HG03439 (cell line): Measurements from ENCODE around the gene CHST11.
"Not testable (repeated sequence)": the region's sequence is repeated elsewhere in the genome, so short reads cannot be mapped to it uniquely, and the experiment has no call there.

Experiments used
- ATAC-seq: cut with Tn5 transposase; IDR thresholded peaks from one replicate; pipeline ENCODE4 v1.9.1; 2021; ENCODE audit warnings: mild to moderate bottlenecking, moderate library complexity; ENCODE audit not compliant: unreplicated experiment

The CHST11 gene

DNA sequence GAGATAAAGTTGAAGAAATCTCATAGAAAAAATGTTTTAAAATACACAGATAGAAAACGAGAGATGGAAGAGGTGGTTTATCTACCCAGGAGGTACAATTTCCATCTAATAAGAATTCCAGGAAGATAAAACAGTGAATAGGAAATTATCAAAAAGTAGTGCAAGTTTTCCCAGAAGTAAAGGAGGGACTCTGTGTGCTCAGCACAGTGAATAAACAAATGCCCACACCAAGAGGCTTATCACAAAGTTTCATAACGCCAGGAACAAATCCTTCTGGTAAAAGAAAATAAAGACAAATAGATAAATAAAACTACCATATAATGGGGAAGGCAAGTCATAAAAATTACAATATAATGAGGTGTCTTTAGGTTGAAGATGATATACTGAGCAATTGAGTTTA is 322.4 kb downstream of the CHST11 start:
- ATAC-seq, result no peak

DNA sequence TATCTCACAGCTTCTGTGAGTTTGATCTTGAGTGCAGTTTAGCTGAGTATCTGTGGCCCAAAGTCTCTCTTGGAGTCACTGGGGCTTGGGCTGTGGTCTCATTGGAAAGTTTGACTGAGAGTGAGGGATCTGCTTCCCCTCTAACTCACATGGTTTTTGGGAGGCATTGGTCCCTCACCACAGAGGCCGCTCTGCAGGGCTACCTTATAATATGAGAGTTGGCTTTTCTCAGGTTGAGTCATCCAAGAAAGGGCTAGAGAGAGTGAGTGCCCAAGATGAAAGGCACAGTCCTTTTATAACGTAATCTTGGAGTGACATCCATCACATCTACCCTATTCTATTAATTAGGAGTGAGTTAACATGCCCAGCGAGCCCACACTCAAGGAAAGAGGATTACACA is 325.5 kb downstream of the CHST11 start:
- no peak for ATAC-seq

DNA sequence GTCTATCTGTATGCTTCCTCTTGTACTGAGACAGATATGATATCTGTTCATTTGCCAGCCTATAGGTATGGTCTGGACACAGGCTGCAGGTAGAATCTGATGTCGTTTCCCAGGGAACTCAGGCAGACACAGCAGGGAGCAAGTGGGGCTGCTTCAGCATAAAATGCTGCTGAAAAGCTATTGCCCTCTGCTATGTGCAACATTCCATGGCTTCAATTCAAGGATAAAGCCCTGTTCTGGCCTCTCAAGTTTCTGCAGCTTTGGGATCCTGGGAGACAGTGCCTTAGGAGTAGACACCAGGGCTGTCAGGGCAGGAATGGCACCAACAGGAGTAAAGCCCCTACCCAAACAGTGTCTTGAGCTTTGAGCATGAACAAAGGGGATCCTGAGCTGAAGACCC is 327.8 kb downstream of the CHST11 start:
- no peak for ATAC-seq

DNA sequence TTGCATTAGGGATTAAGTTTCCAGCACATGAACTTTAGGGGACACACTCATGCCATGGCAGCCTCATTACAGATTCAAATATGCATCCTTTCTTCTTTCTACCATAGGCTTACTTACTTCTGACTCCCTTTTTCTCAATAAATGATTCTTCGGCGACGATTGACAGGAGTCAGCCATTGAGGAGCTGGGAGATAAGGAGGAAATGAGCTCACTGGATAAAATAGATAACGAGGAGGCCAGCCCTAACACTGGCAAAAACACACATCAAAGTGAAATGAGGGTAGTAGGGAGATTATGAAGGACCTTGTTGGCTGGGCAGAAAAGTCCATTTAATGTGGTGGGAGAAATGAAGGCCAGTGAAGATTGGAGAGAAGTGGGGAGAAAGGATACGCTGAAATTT is 329.1 kb downstream of the CHST11 start:
- ATAC-seq, result no peak

DNA sequence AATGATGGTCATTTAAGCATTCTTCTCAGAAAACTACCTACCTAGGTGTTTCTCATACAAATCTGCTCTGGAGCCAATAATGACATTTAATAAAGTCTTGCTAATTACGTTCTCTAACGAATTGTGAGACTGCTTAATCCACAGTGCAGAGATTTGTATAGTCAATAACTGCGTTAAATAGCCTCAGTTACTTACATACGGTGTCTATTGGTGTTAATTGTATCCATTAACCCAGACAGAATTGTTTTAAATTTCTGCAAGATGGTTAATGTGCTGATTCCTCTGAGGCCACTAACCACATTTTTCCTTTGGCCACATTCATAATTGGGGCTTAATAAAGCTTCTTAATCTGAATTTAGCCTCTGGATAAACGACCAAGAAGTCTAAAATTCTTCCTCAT is 329.6 kb downstream of the CHST11 start:
- ATAC-seq, result no peak

DNA sequence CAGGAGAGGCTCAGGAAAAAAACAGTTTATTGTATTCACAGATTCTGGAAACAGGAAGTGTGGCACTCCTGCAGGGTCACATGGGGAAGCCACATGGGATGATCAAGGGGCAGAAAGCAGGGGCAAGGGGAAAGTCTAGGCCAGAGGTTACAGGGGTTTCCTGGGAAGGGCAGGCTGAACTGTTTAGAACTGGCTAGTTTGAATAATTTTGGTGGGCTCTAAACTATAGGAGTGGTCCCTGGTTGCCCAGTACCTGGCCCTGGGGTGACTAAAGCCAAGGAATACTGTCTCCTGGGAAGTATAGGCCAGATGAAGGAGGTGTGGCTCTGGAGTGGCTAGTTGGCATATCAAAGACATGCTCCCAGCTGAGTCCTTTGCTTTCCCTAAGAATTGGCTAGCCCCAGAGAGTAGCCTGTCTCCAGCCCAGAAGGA is 332.1 kb downstream of the CHST11 start:
- ATAC-seq, result no peak

DNA sequence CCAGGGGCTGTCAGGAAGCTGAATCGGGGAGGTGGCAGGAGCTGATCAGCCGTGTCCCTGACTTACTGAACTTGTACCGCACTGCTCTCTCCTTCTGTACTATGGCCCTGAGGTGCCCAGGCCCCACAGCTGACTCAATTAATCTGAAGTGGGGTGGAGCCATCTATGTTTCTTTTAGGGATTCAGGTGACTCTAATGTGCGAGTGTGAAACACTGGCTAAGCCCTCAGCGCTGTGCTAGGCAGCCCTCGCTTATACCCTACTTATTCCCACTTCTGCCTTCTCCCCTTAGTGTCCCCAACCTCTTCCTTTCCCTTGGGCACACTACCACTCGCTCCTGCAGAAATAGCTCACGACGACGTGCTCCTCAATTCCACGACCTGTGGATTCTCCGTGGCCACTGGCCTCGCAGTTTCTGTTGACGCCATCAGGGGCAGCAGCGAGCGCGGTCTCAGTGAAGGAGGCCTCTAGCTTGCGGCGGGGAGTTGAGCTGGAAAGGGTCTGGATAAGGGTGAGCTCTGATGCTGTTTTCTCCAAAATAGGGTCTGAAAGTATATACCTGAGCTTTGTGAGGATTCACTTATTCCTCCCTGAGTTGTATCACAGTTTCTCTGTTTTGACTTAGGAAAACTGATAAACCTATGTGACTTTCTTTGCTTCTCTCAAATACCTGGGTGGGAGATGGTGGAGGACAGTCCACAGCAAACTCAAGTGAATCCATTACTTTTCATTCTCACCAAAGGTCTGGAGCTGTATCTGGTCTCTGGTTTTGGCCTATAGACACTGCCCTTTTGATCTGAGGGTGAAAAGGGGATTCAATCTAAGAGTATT is 333.8 kb downstream of the CHST11 start:
- no peak for ATAC-seq

DNA sequence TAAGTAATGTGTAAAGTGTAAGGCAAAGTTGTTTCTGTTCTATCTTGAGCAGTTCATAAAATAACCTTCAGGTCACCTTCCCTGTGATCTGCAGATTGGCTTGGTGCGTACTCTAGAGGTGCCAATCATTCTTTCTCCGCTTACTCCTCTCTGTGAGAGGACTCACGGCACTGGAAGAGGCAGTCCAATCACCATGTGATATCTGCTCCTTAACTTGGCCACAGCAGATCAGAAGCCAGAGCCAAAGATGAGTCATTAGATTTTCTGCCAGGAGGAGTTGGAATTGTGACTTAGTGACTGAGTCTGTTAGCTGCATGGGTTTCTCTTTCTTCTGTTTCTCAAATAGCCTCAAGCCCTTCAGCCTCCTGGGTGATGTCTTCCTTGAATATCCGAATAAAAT is 335.8 kb downstream of the CHST11 start:
- no peak for ATAC-seq

DNA sequence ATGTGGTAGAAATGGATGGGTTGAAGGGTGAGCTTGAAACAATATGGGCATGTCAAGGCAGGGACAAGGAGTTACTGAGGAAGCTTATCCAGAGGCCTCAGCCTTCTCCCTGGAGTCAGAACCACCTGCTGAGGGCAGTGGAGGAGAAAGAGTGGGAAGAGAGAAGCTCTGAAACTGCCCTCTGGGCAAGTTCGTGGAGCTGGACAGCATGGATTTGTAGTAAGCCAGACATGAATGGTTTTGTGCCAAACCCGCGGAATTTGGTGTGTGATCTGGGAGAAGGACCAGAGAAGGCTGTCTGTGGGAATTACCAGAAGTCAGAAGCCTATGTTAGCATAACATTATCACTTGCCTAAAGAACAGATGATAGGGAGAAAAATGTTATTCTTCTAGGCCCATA is 336.5 kb downstream of the CHST11 start:
- ATAC-seq, result no peak

DNA sequence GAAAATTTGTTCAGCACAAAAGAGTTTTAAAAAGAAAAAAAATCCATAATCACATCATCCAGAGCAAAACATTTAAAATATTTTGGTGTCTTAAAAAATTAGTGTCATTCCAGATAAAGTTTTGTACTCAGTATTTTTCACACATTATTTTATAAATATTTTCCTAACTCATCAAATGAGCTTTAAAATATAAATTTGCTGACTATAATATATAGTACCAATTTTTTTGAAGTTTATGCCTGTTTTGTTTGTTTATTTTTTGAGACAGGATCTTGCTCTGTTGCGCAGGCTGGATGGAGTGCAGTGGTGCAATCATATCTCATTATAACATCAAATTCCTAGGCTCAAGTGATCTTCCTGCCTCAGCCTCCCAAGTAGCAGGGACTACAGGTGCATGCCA is 337.2 kb downstream of the CHST11 start:
- ATAC-seq, result no peak

DNA sequence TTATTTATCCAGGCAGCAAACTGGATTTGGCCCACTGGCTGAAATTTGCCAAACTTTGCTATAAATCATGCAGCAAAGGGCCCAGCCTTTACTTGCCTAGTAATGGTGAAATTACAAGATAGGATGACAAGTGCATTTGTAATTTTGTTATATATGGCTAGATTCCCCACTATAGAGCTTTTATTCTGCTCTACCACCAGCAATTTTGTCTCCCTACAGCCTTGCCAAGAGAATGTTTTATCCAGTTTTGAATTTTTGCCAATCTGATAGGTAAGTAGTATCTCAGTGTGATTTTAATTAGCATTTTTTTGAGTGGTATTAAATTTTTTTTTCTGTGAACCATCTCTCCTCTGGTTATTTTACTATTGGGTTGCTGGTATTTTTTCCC is 339.7 kb downstream of the CHST11 start:
- ATAC-seq, result no peak

DNA sequence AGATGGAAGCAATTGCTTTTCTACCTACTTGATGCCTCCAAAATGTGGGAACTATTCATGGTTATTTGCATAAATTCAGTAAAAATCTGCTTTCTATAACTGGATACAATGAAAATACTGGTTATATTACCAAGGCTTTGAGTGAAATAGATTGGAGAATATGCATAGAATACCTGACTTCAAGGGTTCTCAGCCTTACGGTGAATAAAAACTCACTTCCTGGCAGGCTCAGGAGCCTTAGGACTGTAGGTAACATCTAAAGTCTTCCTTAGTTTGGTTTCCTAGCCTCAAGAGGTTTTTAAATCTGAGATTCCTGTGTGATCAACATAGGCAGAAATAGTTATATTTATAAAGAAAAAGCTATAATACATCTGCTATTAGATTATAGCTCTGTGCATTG is 342.7 kb downstream of the CHST11 start:
- ATAC-seq, result no peak

DNA sequence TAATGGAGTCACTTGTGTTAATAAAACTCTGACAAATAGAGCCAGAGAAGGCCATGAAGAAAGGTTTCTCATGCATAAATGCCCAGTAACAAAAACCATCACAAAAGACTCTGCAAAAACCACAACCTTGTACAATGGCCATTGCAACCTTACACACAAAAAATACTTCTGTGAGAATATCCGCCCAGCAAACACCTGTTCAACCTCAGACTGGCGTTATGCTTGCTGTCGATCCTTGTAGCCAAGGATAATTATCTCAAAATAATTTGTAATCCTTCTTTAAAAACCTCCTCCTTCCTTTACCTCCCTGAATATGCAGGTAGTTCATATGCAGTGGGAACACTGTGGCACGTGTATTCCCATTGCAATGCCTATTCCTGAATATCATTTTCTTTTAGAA is 344.3 kb downstream of the CHST11 start:
- no peak for ATAC-seq

DNA sequence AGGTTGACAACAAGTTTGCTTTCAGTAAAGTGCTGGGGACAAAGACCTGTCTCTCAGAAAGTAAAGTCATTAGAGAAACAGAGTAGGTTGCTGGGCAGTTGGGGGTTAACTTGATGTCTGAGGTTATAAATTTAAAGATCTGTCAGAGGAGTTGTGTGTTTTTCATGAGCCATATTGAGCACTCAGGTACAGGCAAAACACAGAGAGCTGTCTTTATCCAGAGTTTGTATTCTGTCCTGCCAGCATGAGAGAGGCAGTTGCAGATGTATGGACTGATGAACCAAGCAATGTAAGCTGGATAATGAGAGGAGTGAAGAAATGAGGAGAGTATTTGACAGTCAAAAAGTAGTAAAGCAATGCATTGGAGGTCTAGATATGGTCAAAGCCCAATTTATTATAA is 344.7 kb downstream of the CHST11 start:
- ATAC-seq, result no peak

DNA sequence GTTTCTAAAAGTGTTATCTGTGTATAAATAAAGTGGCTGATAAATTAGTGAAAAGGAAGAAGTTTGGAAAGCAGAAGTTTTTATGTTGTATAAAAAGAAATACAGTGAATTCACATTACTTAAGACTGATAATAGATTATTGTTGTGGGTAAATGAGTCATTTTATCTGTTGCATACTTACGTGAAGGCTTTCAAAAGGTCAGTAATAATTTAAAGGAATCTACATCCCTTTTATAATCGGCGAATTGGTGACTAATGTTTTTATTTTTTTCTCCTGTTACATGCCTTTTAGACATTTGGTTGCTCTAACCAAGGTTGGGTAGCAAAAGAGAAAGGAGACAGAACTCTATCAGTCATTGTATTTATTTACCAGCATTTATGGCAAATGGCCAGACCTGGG is 345.5 kb downstream of the CHST11 start:
- no peak for ATAC-seq

DNA sequence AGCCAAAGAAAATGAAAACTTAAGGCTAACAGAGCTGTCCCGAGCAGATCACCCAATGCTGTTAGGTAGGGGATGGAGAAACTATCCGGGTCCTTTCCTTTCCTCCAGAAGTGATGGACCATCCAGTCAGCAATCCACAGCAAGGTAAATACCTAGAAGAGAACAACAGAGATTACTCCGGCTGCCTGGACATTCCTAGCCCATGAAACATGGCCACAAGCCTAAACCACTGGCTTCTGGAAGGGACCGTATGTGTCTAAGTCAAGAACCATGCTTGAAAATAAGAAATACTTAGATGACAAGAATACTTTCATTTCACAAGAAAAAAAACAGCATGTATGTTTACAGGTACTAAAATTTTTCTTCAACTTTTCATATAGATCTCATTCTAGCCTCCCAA is 348.4 kb downstream of the CHST11 start:
- no peak for ATAC-seq

DNA sequence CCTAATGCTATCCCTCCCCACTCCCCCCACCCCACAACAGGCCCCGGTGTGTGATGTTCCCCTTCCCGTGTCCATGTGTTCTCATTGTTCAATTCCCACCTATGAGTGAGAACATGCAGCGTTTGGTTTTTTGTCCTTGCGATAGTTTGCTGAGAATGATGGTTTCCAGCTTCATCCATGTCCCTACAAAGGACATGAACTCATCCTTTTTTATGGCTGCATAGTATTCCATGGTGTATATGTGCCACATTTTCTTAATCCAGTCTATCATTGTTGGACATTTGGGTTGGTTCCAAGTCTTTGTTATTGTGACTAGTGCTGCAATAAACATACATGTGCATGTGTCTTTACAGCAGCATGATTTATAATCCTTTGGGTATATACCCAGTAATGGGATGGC is 349.4 kb downstream of the CHST11 start:
- ATAC-seq, result not testable (repeated sequence)

DNA sequence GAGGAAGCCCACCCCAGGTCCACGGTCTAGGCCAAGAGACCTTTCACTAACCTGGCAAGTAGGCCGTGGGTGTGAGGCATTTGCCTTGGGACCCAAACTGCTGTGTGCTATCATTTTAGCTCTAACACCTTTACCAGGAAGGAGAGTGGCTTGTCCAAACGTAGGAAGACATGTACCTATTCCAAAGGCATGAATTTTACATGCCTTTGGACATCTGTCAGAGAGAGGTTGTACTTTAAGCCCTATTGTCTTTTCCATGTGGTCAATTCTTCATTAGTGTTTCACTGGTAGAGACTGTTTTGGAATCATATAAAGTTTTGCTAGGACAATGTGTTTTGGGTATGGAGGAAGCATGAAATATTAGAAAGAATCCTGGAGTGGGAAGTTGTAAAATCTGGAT is 352.5 kb downstream of the CHST11 start:
- no peak for ATAC-seq

DNA sequence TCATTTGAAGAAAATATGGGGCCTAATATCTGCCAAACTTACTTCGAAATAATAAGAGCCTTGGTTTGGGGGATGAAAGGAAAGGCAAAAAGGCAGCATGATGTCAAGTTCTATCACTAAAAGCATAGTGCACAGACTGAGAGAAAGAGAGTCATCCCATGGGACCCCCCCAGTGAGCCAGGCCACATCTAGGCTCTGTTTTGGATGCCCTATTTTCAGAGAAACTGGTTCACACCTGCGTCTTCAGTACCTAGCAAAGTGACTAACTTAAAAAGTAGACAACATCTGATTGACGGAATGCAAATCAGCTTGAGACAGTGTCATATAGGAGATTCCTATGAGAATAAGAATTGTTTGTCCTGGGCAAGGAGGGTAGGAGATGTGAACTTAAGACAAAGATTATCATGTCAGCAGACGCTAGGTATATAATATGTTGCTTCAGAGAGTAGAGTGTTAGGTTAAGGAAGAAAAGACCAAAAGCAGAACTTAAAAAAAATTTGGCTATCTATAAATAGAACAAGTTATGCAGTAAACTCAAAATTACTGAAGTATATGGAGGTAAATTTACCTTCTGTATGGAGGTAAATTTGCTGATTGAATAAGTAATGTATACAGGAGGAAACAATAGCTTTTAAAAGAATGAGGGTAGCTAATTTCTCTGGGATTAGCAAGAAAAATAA is 353.1 kb downstream of the CHST11 start:
- no peak for ATAC-seq
